Measurements from ENCODE around the gene ARPP21.

The ARPP21 gene

GRCh38 chr3:35639254-35640186 lies at the start of gene ARPP21:
Gene ARPP21 (plus strand): TSS chr3:35639525. CDS start chr3:35681752, 42,227 bp downstream.
- no peak within 1 kb of the TSS for H3K4me3 ChIP-seq (ENCODE audit: control insufficient read depth, low read depth, low read length)
- peak; percentile 0 for DNase-seq (ENCODE audit: low read depth)
- no peak for TF ChIP-seq CTCF (conservative IDR thresholded peaks at IDR 0.05; ENCODE audit: control insufficient read depth, insufficient read depth, low read depth, low read length)

GRCh38 chr3:35592589-35593295 lies 46.6 kb upstream of the ARPP21 start:
- no peak for TF ChIP-seq CTCF (conservative IDR thresholded peaks at IDR 0.05; ENCODE audit: control insufficient read depth, insufficient read depth, low read depth, low read length)
- no peak overlapping the region for H3K4me3 ChIP-seq (ENCODE audit: control insufficient read depth, low read depth, low read length)
- no peak for DNase-seq (ENCODE audit: low read depth)

GRCh38 chr3:35594739-35595138 lies 44.6 kb upstream of the ARPP21 start:
- no peak overlapping the region for H3K4me3 ChIP-seq (ENCODE audit: control insufficient read depth, low read depth, low read length)
- no peak for TF ChIP-seq CTCF (conservative IDR thresholded peaks at IDR 0.05; ENCODE audit: control insufficient read depth, insufficient read depth, low read depth, low read length)

GRCh38 chr3:35596335-35596995 lies 42.9 kb upstream of the ARPP21 start:
- DNase-seq (ENCODE audit: low read depth): no peak
- TF ChIP-seq CTCF (conservative IDR thresholded peaks at IDR 0.05; ENCODE audit: control insufficient read depth, insufficient read depth, low read depth, low read length): no peak
- H3K4me3 ChIP-seq (ENCODE audit: control insufficient read depth, low read depth, low read length): no peak overlapping the region

More at GRCh38 chr3:35594739-35595138, 44.6 kb upstream of the ARPP21 start:
- no peak for DNase-seq (ENCODE audit: low read depth)

GRCh38 chr3:35597490-35597889 lies 41.8 kb upstream of the ARPP21 start:
- no peak overlapping the region for H3K4me3 ChIP-seq (ENCODE audit: control insufficient read depth, low read depth, low read length)
- no peak for TF ChIP-seq CTCF (conservative IDR thresholded peaks at IDR 0.05; ENCODE audit: control insufficient read depth, insufficient read depth, low read depth, low read length)
- no peak for DNase-seq (ENCODE audit: low read depth)

- DNase-seq (ENCODE audit: low read depth): no peak
- no peak for TF ChIP-seq CTCF (conservative IDR thresholded peaks at IDR 0.05; ENCODE audit: control insufficient read depth, insufficient read depth, low read depth, low read length)
Measured at GRCh38 chr3:35598804-35599203, 40.5 kb upstream of the ARPP21 start.

More at GRCh38 chr3:35598804-35599203, 40.5 kb upstream of the ARPP21 start:
- H3K4me3 ChIP-seq (ENCODE audit: control insufficient read depth, low read depth, low read length): no peak overlapping the region

Measured in fibroblast of mammary gland (primary cell).